ENCODE measurements around the gene DUSP15. TPM values are rescaled to one million over a fixed set of nuclear protein-coding genes. Genes with fewer than 3 reads are reported as not detected.

Gene DUSP15
- total and polyA plus RNA-seq, 2 of the 8 experiments (the other 6 are each of a cell fraction or from before 2014, with no cell fraction given) = 0.91 to 3.2 TPM

DNA sequence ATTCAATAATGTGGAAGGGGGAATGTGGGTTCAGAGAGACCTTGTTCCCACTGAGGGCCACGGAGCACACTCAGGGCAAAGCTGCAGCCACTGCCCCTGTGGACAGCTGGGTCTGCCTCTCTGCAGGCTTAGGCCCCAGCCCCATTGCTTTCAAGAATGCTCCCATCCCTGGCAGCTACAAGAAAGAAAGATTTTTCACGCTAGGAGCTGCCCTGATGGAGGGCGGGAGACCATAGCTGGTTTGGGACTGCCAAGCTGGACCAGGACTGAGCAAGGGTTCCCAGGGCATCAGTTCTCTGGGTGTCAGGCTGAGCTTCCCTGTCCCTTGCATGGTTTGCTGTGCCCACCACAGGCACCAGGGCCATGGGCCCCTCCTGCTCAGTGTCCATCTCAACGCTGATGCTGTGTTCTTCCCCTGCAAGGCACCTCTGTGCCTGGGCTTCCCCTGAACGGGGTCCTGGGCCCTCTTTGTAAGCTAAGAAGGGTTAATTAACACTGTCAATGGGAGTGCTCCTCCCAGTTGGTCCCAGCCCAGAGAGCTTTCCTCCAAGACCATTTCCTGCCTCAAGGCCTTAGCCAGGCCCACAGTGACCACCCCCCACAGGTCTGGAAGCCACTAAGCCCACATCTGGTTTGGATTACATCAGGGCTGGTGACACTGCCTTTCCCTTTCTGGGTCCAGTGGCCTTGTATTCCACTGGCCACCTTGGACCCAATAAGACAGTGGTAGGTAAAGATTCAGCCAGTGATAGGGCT lies 33.3 kb downstream of the DUSP15 start:
- Histone ChIP-seq H4K20me1 (replicated peaks in 1 of 2; ENCODE audit: control insufficient read depth in 1 of 2, insufficient read depth in 2 of 2, low read length in 2 of 2) (no peaks in the 10 kb centered on the region), H2BK15ac (ENCODE audit: low read length) (no peak overlapping the region), H2BK5ac (ENCODE audit: low read depth, low read length) (no peak overlapping the region), H3K79me2 (ENCODE audit: control insufficient read depth in 1 of 2, insufficient read depth in 2 of 2, low read length in 2 of 2) (no peaks in the 10 kb centered on the region), H3K9ac (replicated peaks in 1 of 4; ENCODE audit: extremely low read depth in 1 of 4, low read depth in 3 of 4, low read length in 3 of 4) (no peak overlapping the region), H4K5ac (ENCODE audit: insufficient read length, low read depth, low read length) (no peak overlapping the region), H2AK5ac (ENCODE audit: low read depth, low read length) (no peak overlapping the region), H3K18ac (ENCODE audit: extremely low read depth, low read length) (no peak overlapping the region), H2BK20ac (ENCODE audit: low read length) (no peak overlapping the region), H4K8ac (ENCODE audit: extremely low read depth, insufficient read depth, low read length) (0 out of 2 replicates have a peak overlapping the region, but pooled peaks have one; percentile 17), H3K4ac (replicated peaks; ENCODE audit: insufficient read length, low read depth, low read length) (no peak overlapping the region), H2BK120ac (replicated peaks; ENCODE audit: low read depth, low read length) (no peak overlapping the region), H3K23ac (ENCODE audit: insufficient read length) (no peak overlapping the region), H3K56ac (replicated peaks; ENCODE audit: insufficient read length, low read depth, low read length) (no peak overlapping the region), H3K79me1 (ENCODE audit: low read depth, low read length) (no peaks in the 10 kb centered on the region), H3K23me2 (ENCODE audit: low read depth, low read length) (no peaks in the 10 kb centered on the region), H2BK12ac (ENCODE audit: low read depth, low read length) (no peak overlapping the region), H3K27ac (ENCODE audit: low read depth, low read length) (no peak overlapping the region), H3K27me3 (replicated peaks in 1 of 4; ENCODE audit: control insufficient read depth in 3 of 4, extremely low read depth in 1 of 4, insufficient read depth in 3 of 4, low read length in 3 of 4) (no peaks in the 10 kb centered on the region), H4K91ac (replicated peaks; ENCODE audit: insufficient read length, low read length) (no peak overlapping the region), H3K9me3 (ENCODE audit: insufficient read depth in 2 of 2, low read depth in 1 of 2, low read length in 1 of 2) (no peaks in the 10 kb centered on the region), H3K4me2 (ENCODE audit: insufficient read depth in 1 of 2, low read depth in 2 of 2, low read length in 2 of 2) (no peak overlapping the region), H3K4me3 (ENCODE audit: extremely low read depth in 1 of 4, insufficient read depth in 2 of 4, low read depth in 3 of 4, low read length in 4 of 4) (no peak overlapping the region), H3K4me1 (replicated peaks in 1 of 4; ENCODE audit: control insufficient read depth in 3 of 4, insufficient read depth in 4 of 4, low read length in 3 of 4) (peaks cover 0 to 24% (median 21%) of the 10 kb centered on the region in 4 experiments; a peak in 6 of 7 replicates), H2AFZ (ENCODE audit: low read length) (no peak overlapping the region), H3K14ac (ENCODE audit: insufficient read length) (no peak overlapping the region), H3K36me3 (ENCODE audit: control insufficient read depth in 2 of 4, insufficient read depth in 4 of 4, low read length in 3 of 4) (no peaks in the 10 kb centered on the region)
- ChIA-PET POLR2A (ENCODE audit: partially characterized antibody) (no interaction called here), CTCF (ENCODE audit: partially characterized antibody) (interaction anchor here (0.8 to 7.3 kb wide), 11 partner anchors 13 to 199 kb away, joined by 3 to 111 read pairs (median 4); partner anchors contain the start of gene PDRG1)
- 89% methylated on average over 5 of the region's 5 CpGs; no CpG with 5 or more reads in 1 of the 2 experiments for WGBS, 2 experiments (ENCODE audit: extremely low coverage in 1 of 2, insufficient coverage in 1 of 2, insufficient read length in 1 of 2, insufficient replicate concordance in 2 of 2, low coverage in 1 of 2, low lambda C conversion rate in 2 of 2, missing lambda C conversion rate in 1 of 2)
- DNase-seq (ENCODE audit: low read depth in 1 of 2, low spot score in 2 of 2) (no peak), FAIRE-seq (no peak)
- TF ChIP-seq SRF (IDR thresholded peaks at IDR 0.05; ENCODE audit: low read depth, low read length) = no peak
- no peak for TF ChIP-seq EP300 (IDR thresholded peaks at IDR 0.05; ENCODE audit: borderline replicate concordance in 1 of 2, low read depth in 2 of 2, low read length in 2 of 2)
- no peak for TF ChIP-seq CBX5 (IDR thresholded peaks at IDR 0.05; ENCODE audit: low read depth, low read length)
- no peak for TF ChIP-seq RFX5 (IDR thresholded peaks at IDR 0.05; ENCODE audit: borderline replicate concordance, low read depth, low read length)
- no peak for TF ChIP-seq POLR2A (IDR thresholded peaks at IDR 0.05; ENCODE audit: control extremely low read depth in 1 of 2, low read depth in 2 of 2, low read length in 2 of 2)
- no peak for TF ChIP-seq TAF1 (IDR thresholded peaks at IDR 0.05; ENCODE audit: low read depth, low read length)
- TF ChIP-seq CTBP2 (IDR thresholded peaks at IDR 0.05; ENCODE audit: borderline replicate concordance, insufficient read depth, insufficient read length, low read length) = no peak
- no peak for TF ChIP-seq SP1 (IDR thresholded peaks at IDR 0.05; ENCODE audit: low read depth, low read length)
- no peak for TF ChIP-seq MAFK (IDR thresholded peaks at IDR 0.05; ENCODE audit: low read depth, low read length)
- no peak for TF ChIP-seq CREB1 (IDR thresholded peaks at IDR 0.05)
- TF ChIP-seq, protein P1, sequence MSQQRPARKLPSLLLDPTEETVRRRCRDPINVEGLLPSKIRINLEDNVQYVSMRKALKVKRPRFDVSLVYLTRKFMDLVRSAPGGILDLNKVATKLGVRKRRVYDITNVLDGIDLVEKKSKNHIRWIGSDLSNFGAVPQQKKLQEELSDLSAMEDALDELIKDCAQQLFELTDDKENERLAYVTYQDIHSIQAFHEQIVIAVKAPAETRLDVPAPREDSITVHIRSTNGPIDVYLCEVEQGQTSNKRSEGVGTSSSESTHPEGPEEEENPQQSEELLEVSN (IDR thresholded peaks at IDR 0.05) = no peak
- no peak for TF ChIP-seq FOSL1 (IDR thresholded peaks at IDR 0.05; ENCODE audit: insufficient read depth, low read depth, low read length)
- no peak for TF ChIP-seq RBBP5 (IDR thresholded peaks at IDR 0.05; ENCODE audit: borderline replicate concordance, low read depth, low read length)

All from H1 (cell line).